ENCODE data around the gene KIAA1191.

- TF ChIP-seq ARNTL (CRISPR knock-in tag; IDR thresholded peaks at IDR 0.05; ENCODE audit: borderline replicate concordance, low read depth) (no peak), ZC3H10 (CRISPR knock-in tag; IDR thresholded peaks at IDR 0.05) (no peak), PATZ1 (CRISPR knock-in tag; IDR thresholded peaks at IDR 0.05; ENCODE audit: borderline replicate concordance) (no peak), ZFP3 (CRISPR knock-in tag; IDR thresholded peaks at IDR 0.05) (no peak), CREB5 (CRISPR knock-in tag; IDR thresholded peaks at IDR 0.05; ENCODE audit: low read depth) (no peak), PPARA (CRISPR knock-in tag; IDR thresholded peaks at IDR 0.05; ENCODE audit: borderline replicate concordance) (no peak), RARB (CRISPR knock-in tag; IDR thresholded peaks at IDR 0.05) (no peak), OSR1 (CRISPR knock-in tag; IDR thresholded peaks at IDR 0.05) (no peak), BACH2 (CRISPR knock-in tag; IDR thresholded peaks at IDR 0.05; ENCODE audit: borderline replicate concordance) (no peak), CSRNP3 (CRISPR knock-in tag; IDR thresholded peaks at IDR 0.05) (no peak)
Measured at GRCh38 chr5:176384991-176385390, 23.4 kb upstream of the KIAA1191 start.
